LNCaP clone FGC (cell line): ENCODE results near the gene DGLUCY.

Experiments used
- DNase-seq: peaks from one replicate; pipeline ENCODE4 v3.0.0-alpha.2; 2011; ENCODE audit warnings: low read depth
- H3K4me3 ChIP-seq: 2 replicates; pipeline ENCODE4 v1.5.1; 2011; ENCODE audit warnings: mild to moderate bottlenecking, low read depth, low read length, control low read depth
- CTCF ChIP-seq: IDR thresholded peaks from 2 replicates; pipeline ENCODE4 v1.5.1; 2012; ENCODE audit warnings: mild to moderate bottlenecking; ENCODE audit not compliant: control insufficient read depth, insufficient read depth; ENCODE audit errors: extremely low read depth

DGLUCY gene

GRCh38 chr14:91207008-91207407 is 93.1 kb downstream of the DGLUCY start:
- H3K4me3 ChIP-seq: no peak overlapping the region
- DNase-seq: no peak
- TF ChIP-seq CTCF: no peak

GRCh38 chr14:91211017-91211416 is 97.1 kb downstream of the DGLUCY start:
- H3K4me3 ChIP-seq: no peak overlapping the region
- no peak for TF ChIP-seq CTCF
- no peak for DNase-seq

GRCh38 chr14:91214306-91214705 is 100.4 kb downstream of the DGLUCY start:
- no peak overlapping the region for H3K4me3 ChIP-seq
- DNase-seq: no peak
- no peak for TF ChIP-seq CTCF

GRCh38 chr14:91215381-91215780 is 101.5 kb downstream of the DGLUCY start:
- no peak for DNase-seq
- H3K4me3 ChIP-seq: no peak overlapping the region
- TF ChIP-seq CTCF: no peak

- no peak for TF ChIP-seq CTCF
- H3K4me3 ChIP-seq: no peak overlapping the region
- no peak for DNase-seq
These were observed 102.9 kb downstream of the DGLUCY start for GRCh38 chr14:91216731-91217226.

- H3K4me3 ChIP-seq: no peak overlapping the region
- DNase-seq: no peak
- TF ChIP-seq CTCF: no peak
These were observed 104.1 kb downstream of the DGLUCY start for GRCh38 chr14:91218014-91218413.
